ENCODE measurements around the gene C20orf141.

C20orf141 gene

DNA sequence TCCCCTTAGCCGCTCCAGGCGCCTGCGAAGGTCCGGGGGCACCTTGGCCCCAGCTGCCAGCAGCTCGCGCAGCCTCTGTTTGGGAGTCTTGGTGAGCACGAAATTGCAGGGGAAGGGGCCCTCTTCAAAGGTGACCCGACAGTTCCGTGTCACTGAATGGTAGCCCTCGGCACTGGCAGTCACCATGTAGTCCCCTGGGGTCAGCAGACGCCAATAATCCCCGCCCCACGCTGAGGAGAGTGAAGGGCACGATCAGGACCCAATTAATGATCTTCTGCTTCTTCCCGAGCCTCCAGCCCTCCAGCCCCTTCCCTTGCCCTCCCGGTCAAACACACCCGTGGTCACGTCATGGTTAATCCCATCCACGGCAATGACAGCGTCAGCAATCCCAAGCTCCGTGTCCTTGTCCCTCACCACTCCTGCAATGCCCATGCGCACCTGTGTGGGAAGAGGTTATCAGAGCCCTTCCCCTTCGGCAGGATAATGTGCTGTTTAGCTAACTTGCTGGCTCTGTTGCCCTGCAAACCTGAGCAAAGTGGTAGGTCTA, 20.5 kb upstream of the C20orf141 start:
- Histone ChIP-seq H3K27ac (ENCODE audit: extremely low read depth, low read depth, low read length) (no peak overlapping the region), H3K9me3 (ENCODE audit: control insufficient read depth, insufficient read depth, low read depth, low read length) (no peaks in the 10 kb centered on the region), H3K36me3 (ENCODE audit: control insufficient read depth in 2 of 2, insufficient read depth in 1 of 2, low read length in 2 of 2) (peaks cover 0 to 17% of the 10 kb centered on the region in 2 experiments; a peak in 1 of 3 replicates), H3K4me3 (ENCODE audit: low read depth, low read length) (no peak overlapping the region), H3K4me1 (ENCODE audit: control insufficient read depth, insufficient read depth, low read length) (0 out of 2 replicates have a peak, but pooled peaks cover 3% of the 10 kb centered on the region)
- TF ChIP-seq ZNF513 (tag by site-specific recombination; IDR thresholded peaks at IDR 0.05) (no peak), BCL11A (tag by site-specific recombination; IDR thresholded peaks at IDR 0.05; ENCODE audit: low read depth) (no peak), ZNF221 (tag by site-specific recombination; IDR thresholded peaks at IDR 0.05; ENCODE audit: borderline replicate concordance) (no peak), SETDB1 (IDR thresholded peaks at IDR 0.05; ENCODE audit: insufficient read length, low read length) (no peak), ZIC2 (tag by site-specific recombination; IDR thresholded peaks at IDR 0.05) (no peak), PRDM10 (tag by site-specific recombination; IDR thresholded peaks at IDR 0.05) (no peak), HOXD13 (CRISPR knock-in tag; IDR thresholded peaks at IDR 0.05; ENCODE audit: borderline replicate concordance) (no peak), ZNF416 (tag by site-specific recombination; IDR thresholded peaks at IDR 0.05) (no peak), ZNF549 (tag by site-specific recombination; IDR thresholded peaks at IDR 0.05) (no peak), ZNF514 (tag by site-specific recombination; IDR thresholded peaks at IDR 0.05) (no peak), ZNF664 (tag by site-specific recombination; IDR thresholded peaks at IDR 0.05) (no peak)
- TF ChIP-seq, protein P1, sequence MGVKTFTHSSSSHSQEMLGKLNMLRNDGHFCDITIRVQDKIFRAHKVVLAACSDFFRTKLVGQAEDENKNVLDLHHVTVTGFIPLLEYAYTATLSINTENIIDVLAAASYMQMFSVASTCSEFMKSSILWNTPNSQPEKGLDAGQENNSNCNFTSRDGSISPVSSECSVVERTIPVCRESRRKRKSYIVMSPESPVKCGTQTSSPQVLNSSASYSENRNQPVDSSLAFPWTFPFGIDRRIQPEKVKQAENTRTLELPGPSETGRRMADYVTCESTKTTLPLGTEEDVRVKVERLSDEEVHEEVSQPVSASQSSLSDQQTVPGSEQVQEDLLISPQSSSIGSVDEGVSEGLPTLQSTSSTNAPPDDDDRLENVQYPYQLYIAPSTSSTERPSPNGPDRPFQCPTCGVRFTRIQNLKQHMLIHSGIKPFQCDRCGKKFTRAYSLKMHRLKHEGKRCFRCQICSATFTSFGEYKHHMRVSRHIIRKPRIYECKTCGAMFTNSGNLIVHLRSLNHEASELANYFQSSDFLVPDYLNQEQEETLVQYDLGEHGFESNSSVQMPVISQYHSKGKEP (tag by site-specific recombination; IDR thresholded peaks at IDR 0.05): no peak
- POLR2A ChIA-PET: interaction anchor here (0.5 to 1.0 kb wide), 2 partner anchors 8 to 15 kb away, joined by 3 to 4 read pairs; no protein-coding TSS in a partner anchor
- CTCF ChIA-PET: interaction anchor here (0.6 to 0.8 kb wide), 2 partner anchors 19 to 60 kb away, joined by 3 read pairs; no protein-coding TSS in a partner anchor

GRCh38 chr20:2794866-2795447, 19.8 kb upstream of the C20orf141 start:
- ChIA-PET POLR2A (interaction anchor here (1.0 kb wide), 1 partner anchor 9 kb away, joined by 4 read pairs; no protein-coding TSS in a partner anchor), CTCF (interaction anchor here (0.6 kb wide), 1 partner anchor 20 kb away, joined by 3 read pairs; no protein-coding TSS in a partner anchor)
- TF ChIP-seq WT1 (tag by site-specific recombination; IDR thresholded peaks at IDR 0.05) (0 out of 2 replicates have a peak, but pooled peaks have one; percentile 28), KLF17 (tag by site-specific recombination; IDR thresholded peaks at IDR 0.05) (no peak), ZNF433 (tag by site-specific recombination; IDR thresholded peaks at IDR 0.05; ENCODE audit: low read depth) (no peak)
- no peaks in the 10 kb centered on the region for H3K9me3 ChIP-seq (ENCODE audit: control insufficient read depth, insufficient read depth, low read depth, low read length)
- H3K4me1 ChIP-seq (ENCODE audit: control insufficient read depth, insufficient read depth, low read length): 0 out of 2 replicates have a peak, but pooled peaks cover 3% of the 10 kb centered on the region
- H3K4me3 ChIP-seq (ENCODE audit: low read depth, low read length): no peak overlapping the region
- peaks cover 0 to 17% of the 10 kb centered on the region in 2 experiments; a peak in 1 of 3 replicates for H3K36me3 ChIP-seq (ENCODE audit: control insufficient read depth in 2 of 2, insufficient read depth in 1 of 2, low read length in 2 of 2)
- H3K27ac ChIP-seq (ENCODE audit: extremely low read depth, low read depth, low read length): no peak overlapping the region
